DMS53 treated with DMSO at 0.1 percent for 48 hours (cell line): ENCODE data around the gene HELZ2.

Experiments
- DNase-seq: peaks from one replicate; lab custom pipeline; 2025; ENCODE audit not compliant: unreplicated experiment; lab: John Stamatoyannopoulos, UW

Gene HELZ2

GRCh38 chr20:63553933-63554290 lies 20.1 kb downstream of the HELZ2 start, which contains the start of gene FNDC11:
Gene FNDC11, plus strand, starts transcription at chr20:63554159. Its CDS starts 1,505 bp downstream, at chr20:63555664.
- DNase-seq, result no peak

- DNase-seq, result no peak
Measured at GRCh38 chr20:63553251-63553932, 20.6 kb downstream of the HELZ2 start.

GRCh38 chr20:63552481-63553249 lies 21.4 kb downstream of the HELZ2 start:
- DNase-seq, result no peak

GRCh38 chr20:63551068-63551467 lies 23.0 kb downstream of the HELZ2 start:
- no peak for DNase-seq

GRCh38 chr20:63549679-63550282 lies 24.3 kb downstream of the HELZ2 start:
- no peak for DNase-seq

GRCh38 chr20:63549019-63549418 lies 25.0 kb downstream of the HELZ2 start:
- DNase-seq, result no peak

- no peak for DNase-seq
Measured at GRCh38 chr20:63548542-63548941, 25.5 kb downstream of the HELZ2 start.

GRCh38 chr20:63547725-63548480 lies 26.1 kb downstream of the HELZ2 start, which contains the start of gene SRMS:
Gene SRMS, minus strand, starts transcription at chr20:63547749. Its CDS starts 286 bp downstream, at chr20:63547463.
- no peak for DNase-seq

GRCh38 chr20:63546956-63547724 lies 26.9 kb downstream of the HELZ2 start:
- no peak for DNase-seq

GRCh38 chr20:63546256-63546955 lies 27.6 kb downstream of the HELZ2 start:
- DNase-seq, result no peak

GRCh38 chr20:63545814-63546213 lies 28.2 kb downstream of the HELZ2 start:
- DNase-seq, result no peak

GRCh38 chr20:63544958-63545516 lies 29.0 kb downstream of the HELZ2 start:
- no peak for DNase-seq

- no peak for DNase-seq
Measured at GRCh38 chr20:63544241-63544957, 29.6 kb downstream of the HELZ2 start.

- no peak for DNase-seq
Measured at GRCh38 chr20:63543733-63544132, 30.3 kb downstream of the HELZ2 start.

- no peak for DNase-seq
Measured at GRCh38 chr20:63543131-63543530, 30.9 kb downstream of the HELZ2 start.

GRCh38 chr20:63542696-63543095 lies 31.3 kb downstream of the HELZ2 start:
- DNase-seq, result no peak

- DNase-seq, result no peak
Measured at GRCh38 chr20:63542031-63542559, 31.9 kb downstream of the HELZ2 start.

- no peak for DNase-seq
Measured at GRCh38 chr20:63541371-63541770, 32.7 kb downstream of the HELZ2 start.
